Kidney (tissue), 14 donors: ENCODE measurements around the gene PIK3R6. TPM values are rescaled to one million over a fixed set of nuclear protein-coding genes. Genes with fewer than 3 reads are reported as not detected.

ENCODE experiments used
- DNase-seq, 5 donors: peaks; one replicate each; pipeline ENCODE4 v3.0.0-alpha.2; 2013 to 2020
- FAIRE-seq: peaks from 2 replicates; lab custom pipeline; 2012; peaks lifted over from hg19 to GRCh38; lab: Jason Lieb, UNC
- H3K27ac ChIP-seq, 2 donors: one replicate each; pipeline ENCODE4 v1.7.0; 2013; ENCODE audit warnings: low read depth in 2 of 2, low read length in 2 of 2, inconsistent platforms in 1 of 2
- H3K27me3 ChIP-seq: one replicate; pipeline ENCODE4 v1.7.1; 2013; ENCODE audit warnings: low read length, inconsistent platforms; ENCODE audit not compliant: control insufficient read depth, insufficient read depth
- H3K36me3 ChIP-seq, 3 donors: one replicate each; pipeline versions ENCODE4 v1.7.0 to v1.7.1; 2013; ENCODE audit warnings: low read length in 3 of 3, control low read depth in 1 of 3, inconsistent platforms in 1 of 3; ENCODE audit not compliant: insufficient read depth in 3 of 3, control insufficient read depth in 2 of 3
- H3K4me1 ChIP-seq, 3 donors: one replicate each; pipeline versions ENCODE4 v1.7.0 to v1.7.1; 2013; ENCODE audit warnings: low read length in 3 of 3, inconsistent platforms in 1 of 3, low read depth in 1 of 3; ENCODE audit not compliant: control insufficient read depth in 2 of 3, insufficient read depth in 2 of 3
- H3K4me3 ChIP-seq, 3 donors: one replicate each; pipeline versions ENCODE4 v1.7.0 to v1.8.1; 2013; ENCODE audit warnings: low read length in 3 of 3, control low read depth in 1 of 3, inconsistent platforms in 1 of 3
- H3K9ac ChIP-seq, 3 donors: one replicate each; pipeline versions ENCODE4 v1.7.0 to v1.7.1; 2013; ENCODE audit warnings: low read length in 3 of 3, control low read depth in 1 of 3, inconsistent platforms in 1 of 3
- H3K9me3 ChIP-seq, 3 donors: one replicate each; pipeline versions ENCODE4 v1.7.0 to v1.7.1; 2013; ENCODE audit warnings: low read length in 3 of 3, control low read depth in 1 of 3, inconsistent platforms in 1 of 3; ENCODE audit not compliant: control insufficient read depth in 2 of 3, insufficient read depth in 1 of 3
- CTCF ChIP-seq: IDR thresholded peaks from 3 replicates; pipeline ENCODE4 v1.5.1; 2012; ENCODE audit warnings: mild to moderate bottlenecking, moderate library complexity, borderline replicate concordance; ENCODE audit not compliant: insufficient read depth; ENCODE audit errors: extremely low read depth
- intact Hi-C: fragments of 100-400 bp; cut with DNase I; formaldehyde crosslinking; loops from one replicate; pipeline ENCODE4 v1.11.1; 2022
- polyA plus RNA-seq: library from polyadenylated mRNA; stranded (reverse); fragments of 350-450 nt; fragmentation: Illumina TruSeq; extraction: RNeasy Lipid Tissue Mini Kit (QIAGEN cat#74804); gene quantifications from one replicate; pipeline ENCODE4 v1.2.3, GENCODE V29; 2014; ENCODE audit warnings: low read depth, low replicate concordance; ENCODE audit not compliant: insufficient read depth
- total RNA-seq: library from RNA; stranded (reverse); fragmentation: NEBNext Ultra II Directional; extraction: Animal tissue kit (Norgen Biotek cat#: 25700); gene quantifications from one replicate; pipeline ENCODE4 v1.2.1, GENCODE V29; 2021
- donor health status: control.
- donor health status: control.
- donor health status: control.
- donor health status: control.
- donor health status: control.
- donor health status: DM: yes; HTN: yes; CAD: no.
- donor health status: Normal renal cell carcinoma (clear cell type).

Gene PIK3R6
- total and polyA plus RNA-seq, 2 donors from 2014 or later, result 0.17 to 2.3 TPM

- H3K36me3 ChIP-seq, result no peaks in the 10 kb centered on the region
- H3K9ac ChIP-seq, result no peak overlapping the region
- DNase-seq (no peak), FAIRE-seq (no peak)
- TF ChIP-seq CTCF, result no peak
- intact Hi-C loops, result no loop called here
- H3K27ac ChIP-seq, result no peak overlapping the region
- no peak overlapping the region for H3K4me3 ChIP-seq
- H3K9me3 ChIP-seq, result no peaks in the 10 kb centered on the region
- H3K27me3 ChIP-seq, result no peaks in the 10 kb centered on the region
- H3K4me1 ChIP-seq, result no peaks in the 10 kb centered on the region
Measured at GRCh38 chr17:8900207-8900606, 32.7 kb upstream of the PIK3R6 start.

GRCh38 chr17:8898636-8899035 lies 31.2 kb upstream of the PIK3R6 start:
- DNase-seq (no peak), FAIRE-seq (no peak)
- Histone ChIP-seq H3K4me1 (no peaks in the 10 kb centered on the region), H3K36me3 (no peaks in the 10 kb centered on the region), H3K27ac (no peak overlapping the region), H3K4me3 (no peak overlapping the region), H3K9ac (no peak overlapping the region), H3K9me3 (no peaks in the 10 kb centered on the region), H3K27me3 (no peaks in the 10 kb centered on the region)
- TF ChIP-seq CTCF, result no peak
- intact Hi-C loops, result no loop called here

GRCh38 chr17:8898126-8898525 lies 30.7 kb upstream of the PIK3R6 start:
- Histone ChIP-seq H3K27me3 (no peaks in the 10 kb centered on the region), H3K4me3 (no peak overlapping the region), H3K27ac (no peak overlapping the region), H3K9me3 (no peaks in the 10 kb centered on the region), H3K36me3 (no peaks in the 10 kb centered on the region), H3K9ac (no peak overlapping the region), H3K4me1 (no peaks in the 10 kb centered on the region)
- DNase-seq, result no peak
- TF ChIP-seq CTCF, result no peak
- intact Hi-C loops, result no loop called here
- FAIRE-seq, result no peak
